ENCODE data around the gene ADRA2C.

The ADRA2C gene

DNA sequence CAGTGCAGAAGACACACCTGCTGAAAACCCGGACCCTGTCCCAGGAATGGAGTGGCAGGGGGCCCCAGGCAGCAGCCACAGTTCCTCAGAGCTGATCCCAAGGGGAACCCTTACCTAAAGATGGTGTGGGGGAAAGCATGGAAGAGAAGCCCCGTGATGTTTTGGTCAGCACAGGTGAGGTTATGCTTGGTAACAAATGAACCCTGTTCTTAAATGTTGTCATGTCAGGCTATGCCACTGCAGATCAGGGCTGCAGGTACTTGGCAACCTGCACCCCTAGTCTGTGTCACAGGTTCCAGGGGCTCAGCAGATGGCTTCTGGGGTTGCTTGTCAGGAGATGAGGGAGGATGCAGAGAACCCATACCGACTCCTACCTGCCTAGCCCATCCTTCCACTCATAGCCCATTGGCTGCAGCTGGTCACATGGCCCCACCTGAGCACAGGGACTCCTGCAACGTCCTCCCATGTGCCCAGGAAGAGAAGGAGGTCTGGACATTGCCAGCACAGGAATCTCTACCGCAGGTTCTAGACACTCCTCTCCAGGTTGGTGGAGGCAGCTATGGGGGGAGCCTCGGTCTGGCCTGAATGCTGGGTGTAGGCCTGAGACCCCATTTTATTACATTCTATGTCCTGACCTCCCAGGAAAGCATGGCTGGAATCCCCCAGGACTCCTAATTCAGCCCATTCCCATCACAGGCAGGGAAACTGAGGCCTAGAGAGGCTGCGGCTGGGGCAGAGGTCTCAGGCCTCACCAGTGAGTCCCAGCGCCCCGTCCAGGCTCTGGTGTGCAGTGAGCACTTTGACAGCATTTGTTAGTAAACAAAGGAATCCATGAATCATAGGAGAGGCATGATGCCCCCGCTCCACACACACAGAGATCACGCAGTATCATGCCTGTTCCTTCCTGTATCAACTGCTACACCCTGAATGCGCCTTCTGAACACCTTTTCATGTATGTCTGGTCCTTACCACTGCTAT, 51.1 kb downstream of the ADRA2C start:
- no peak for DNase-seq
